Subcutaneous abdominal adipose tissue (tissue), 5 donors: Measurements from ENCODE around the gene TUBB4B.
A peak's percentile ranks its signal among the peaks of the same experiment; 100 is the strongest.
"Not testable (repeated sequence)": the region's sequence is repeated elsewhere in the genome, so short reads cannot be mapped to it uniquely, and the experiment has no call there.

Experiments
- H3K27ac ChIP-seq: one replicate; pipeline ENCODE4 v1.7.0; 2013; ENCODE audit warnings: low read depth, mild to moderate bottlenecking, inconsistent platforms, low read length, moderate library complexity
- H3K27me3 ChIP-seq, 5 donors: one replicate each; pipeline ENCODE4 v1.7.0; 2013; ENCODE audit warnings: low read length in 5 of 5, inconsistent platforms in 1 of 5; ENCODE audit not compliant: control insufficient read depth in 5 of 5, insufficient read depth in 4 of 5
- H3K36me3 ChIP-seq, 5 donors: one replicate each; pipeline ENCODE4 v1.7.0; 2013; ENCODE audit warnings: low read length in 5 of 5; ENCODE audit not compliant: control insufficient read depth in 5 of 5, insufficient read depth in 5 of 5
- H3K4me1 ChIP-seq, 5 donors: one replicate each; pipeline ENCODE4 v1.7.0; 2013; ENCODE audit warnings: low read length in 5 of 5, mild to moderate bottlenecking in 3 of 5, moderate library complexity in 1 of 5; ENCODE audit not compliant: control insufficient read depth in 5 of 5, insufficient read depth in 5 of 5
- H3K4me3 ChIP-seq, 5 donors: one replicate each; pipeline ENCODE4 v1.7.0; 2013; ENCODE audit warnings: low read length in 5 of 5, low read depth in 1 of 5
- H3K9ac ChIP-seq, 5 donors: one replicate each; pipeline ENCODE4 v1.7.0; 2013; ENCODE audit warnings: low read length in 5 of 5, mild to moderate bottlenecking in 4 of 5, moderate library complexity in 3 of 5
- H3K9me3 ChIP-seq, 5 donors: one replicate each; pipeline ENCODE4 v1.7.0; 2013; ENCODE audit warnings: low read length in 5 of 5; ENCODE audit not compliant: control insufficient read depth in 5 of 5
- donor health status: healthy.
- donor health status: healthy.
- donor health status: healthy.
- donor health status: healthy.
- donor health status: healthy.

Gene TUBB4B

DNA sequence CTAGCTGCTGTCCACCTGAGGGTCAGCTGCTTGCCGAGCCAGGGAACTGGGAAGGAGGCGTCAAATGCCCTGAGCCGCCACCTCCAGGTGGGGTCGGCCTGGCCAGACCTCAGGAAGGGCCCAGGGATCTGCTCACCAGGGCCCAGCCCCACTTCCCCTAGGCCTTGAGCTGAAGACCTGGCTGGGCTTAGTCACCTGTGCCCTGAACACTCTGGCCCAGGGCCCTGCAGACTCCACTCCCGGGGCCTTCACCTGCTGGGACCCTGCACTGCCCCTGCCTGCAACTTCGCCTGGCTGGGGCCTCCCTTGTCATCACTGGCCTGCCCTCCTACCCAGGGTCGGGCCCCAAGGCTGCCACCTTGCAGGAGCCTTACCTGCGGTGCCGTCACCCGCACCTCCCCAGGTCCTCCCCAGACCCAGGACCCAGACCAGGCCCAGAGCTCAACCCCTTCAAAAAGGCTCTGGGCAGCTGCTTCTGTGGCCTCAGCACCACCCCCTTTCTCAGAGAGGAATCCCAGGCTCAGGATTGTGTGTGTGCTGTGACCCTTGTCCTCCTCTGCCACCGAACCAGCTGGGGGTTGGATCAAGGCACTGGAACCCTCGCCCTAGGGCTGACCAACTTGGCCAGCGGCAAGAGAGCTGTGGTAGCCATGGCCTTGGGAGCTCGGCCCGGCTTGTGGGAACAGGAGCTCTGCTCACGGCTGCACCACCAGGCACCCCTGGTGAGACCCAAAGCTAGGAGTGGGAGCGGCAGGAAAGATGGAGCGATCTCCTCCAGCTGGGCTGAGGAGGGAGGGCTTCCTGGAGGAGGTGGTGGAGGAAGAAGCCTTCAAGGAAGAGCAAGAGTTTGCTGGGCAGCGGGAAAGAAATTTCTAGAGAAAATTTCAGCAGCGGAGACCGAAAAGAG, 12.9 kb downstream of the TUBB4B start:
- H3K9me3 ChIP-seq: no peaks in the 10 kb centered on the region
- H3K27me3 ChIP-seq: no peaks in the 10 kb centered on the region
- peak overlapping the region; percentile 62 for H3K27ac ChIP-seq
- peaks cover 0 to 15% (median 13%) of the 10 kb centered on the region in 5 donors for H3K36me3 ChIP-seq
- H3K4me1 ChIP-seq: peaks cover 7 to 45% (median 38%) of the 10 kb centered on the region in 5 donors
- H3K4me3 ChIP-seq: peak overlapping the region; percentile 50 to 95 (median 81)
- peak overlapping the region in 4 of 5 donors; percentile 68 to 85 (median 80) for H3K9ac ChIP-seq

- Histone ChIP-seq H3K27me3 (no peaks in the 10 kb centered on the region), H3K9ac (peak within 1 kb of the TSS; percentile 28 to 94 (median 83)), H3K4me1 (peaks cover 7 to 45% (median 38%) of the 10 kb centered on the region in 5 donors), H3K27ac (peak within 1 kb of the TSS; percentile 62), H3K36me3 (peaks cover 0 to 19% (median 17%) of the 10 kb centered on the region in 5 donors), H3K9me3 (no peaks in the 10 kb centered on the region), H3K4me3 (peak within 1 kb of the TSS; percentile 81 to 98 (median 91))
Measured at GRCh38 chr9:137254624-137255447, 13.7 kb downstream of the TUBB4B start, which contains the start of gene NELFB. Gene NELFB, plus strand, starts transcription at chr9:137255327.

GRCh38 chr9:137255448-137256114, 14.5 kb downstream of the TUBB4B start:
- H3K4me3 ChIP-seq: peak overlapping the region; percentile 81 to 98 (median 91)
- no peaks in the 10 kb centered on the region for H3K27me3 ChIP-seq
- peaks cover 0 to 19% (median 17%) of the 10 kb centered on the region in 5 donors for H3K36me3 ChIP-seq
- no peaks in the 10 kb centered on the region for H3K9me3 ChIP-seq
- peak overlapping the region; percentile 28 to 94 (median 83) for H3K9ac ChIP-seq
- H3K27ac ChIP-seq: peak overlapping the region; percentile 54
- H3K4me1 ChIP-seq: peaks cover 7 to 37% (median 32%) of the 10 kb centered on the region in 5 donors

GRCh38 chr9:137256362-137256761, 15.3 kb downstream of the TUBB4B start:
- H3K36me3 ChIP-seq: peaks cover 0 to 19% (median 17%) of the 10 kb centered on the region in 5 donors
- H3K27ac ChIP-seq: no peak overlapping the region
- peak overlapping the region in 2 of 5 donors; percentile 88 to 94 for H3K9ac ChIP-seq
- H3K4me3 ChIP-seq: peak overlapping the region; percentile 81 to 98 (median 91)
- no peaks in the 10 kb centered on the region for H3K9me3 ChIP-seq
- peaks cover 7 to 32% (median 30%) of the 10 kb centered on the region in 5 donors for H3K4me1 ChIP-seq
- H3K27me3 ChIP-seq: no peaks in the 10 kb centered on the region

GRCh38 chr9:137256856-137257255, 15.8 kb downstream of the TUBB4B start:
- H3K27ac ChIP-seq: no peak overlapping the region
- peak overlapping the region in 3 of 5 donors; percentile 26 to 94 (median 39) for H3K9ac ChIP-seq
- no peaks in the 10 kb centered on the region for H3K27me3 ChIP-seq
- peaks cover 7 to 32% (median 30%) of the 10 kb centered on the region in 5 donors for H3K4me1 ChIP-seq
- peaks cover 0 to 19% (median 17%) of the 10 kb centered on the region in 5 donors for H3K36me3 ChIP-seq
- peak overlapping the region in 4 of 5 donors; percentile 81 to 95 (median 87) for H3K4me3 ChIP-seq
- H3K9me3 ChIP-seq: no peaks in the 10 kb centered on the region

GRCh38 chr9:137262173-137262908, 21.3 kb downstream of the TUBB4B start:
- not testable (repeated sequence) for H3K4me3 ChIP-seq, H3K9me3 ChIP-seq, H3K27me3 ChIP-seq, H3K27ac ChIP-seq, H3K4me1 ChIP-seq, H3K9ac ChIP-seq
- peaks cover 0 to 46% (median 43%) of the 10 kb centered on the region in 5 donors for H3K36me3 ChIP-seq

DNA sequence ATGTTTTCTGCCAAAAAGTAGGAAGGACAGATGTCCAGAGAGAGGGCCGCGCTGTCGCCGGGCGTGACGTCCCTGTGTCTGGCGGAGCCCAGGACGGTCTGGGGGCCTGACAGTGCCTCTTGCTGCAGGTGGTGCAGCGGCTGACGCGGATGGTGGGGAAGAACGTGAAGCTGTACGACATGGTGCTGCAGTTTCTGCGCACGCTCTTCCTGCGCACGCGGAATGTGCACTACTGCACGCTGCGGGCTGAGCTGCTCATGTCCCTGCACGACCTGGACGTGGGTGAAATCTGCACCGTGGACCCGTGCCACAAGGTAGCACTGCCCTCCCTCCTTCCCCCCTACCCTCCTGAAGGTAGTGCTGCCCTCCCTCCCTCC, 21.8 kb downstream of the TUBB4B start:
- peaks cover 0 to 2% (median 2%) of the 10 kb centered on the region in 5 donors for H3K4me1 ChIP-seq
- no peaks in the 10 kb centered on the region for H3K9me3 ChIP-seq
- no peaks in the 10 kb centered on the region for H3K27me3 ChIP-seq
- H3K4me3 ChIP-seq: no peak overlapping the region
- peaks cover 0 to 51% (median 45%) of the 10 kb centered on the region in 5 donors for H3K36me3 ChIP-seq
- H3K27ac ChIP-seq: no peak overlapping the region
- no peak overlapping the region for H3K9ac ChIP-seq

DNA sequence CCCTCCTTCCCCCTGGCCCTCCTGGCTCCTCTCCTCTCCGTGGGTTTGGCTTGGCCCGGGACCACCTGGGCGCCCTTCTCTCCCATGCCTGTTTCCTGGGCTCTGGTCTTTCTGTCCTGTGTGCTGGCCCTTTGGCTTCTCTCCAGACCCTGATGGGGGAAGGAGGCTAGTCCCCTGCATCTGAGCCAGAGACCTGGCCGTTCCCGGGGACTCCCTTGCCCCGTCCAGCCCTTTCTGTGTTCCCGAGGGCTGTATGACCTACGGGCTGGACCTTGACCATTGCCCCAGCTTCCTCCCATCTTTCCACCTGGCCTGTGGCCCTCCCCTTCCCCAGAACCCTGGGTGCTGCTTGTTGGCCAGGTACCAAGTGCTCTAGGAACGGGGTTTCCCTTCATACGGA, 22.4 kb downstream of the TUBB4B start:
- peaks cover 0 to 56% (median 46%) of the 10 kb centered on the region in 5 donors for H3K36me3 ChIP-seq
- no peak overlapping the region for H3K27ac ChIP-seq
- no peaks in the 10 kb centered on the region for H3K27me3 ChIP-seq
- peaks cover 0 to 8% (median 4%) of the 10 kb centered on the region in 5 donors for H3K4me1 ChIP-seq
- H3K4me3 ChIP-seq: no peak overlapping the region
- no peaks in the 10 kb centered on the region for H3K9me3 ChIP-seq
- H3K9ac ChIP-seq: no peak overlapping the region

- no peak overlapping the region for H3K27ac ChIP-seq
- H3K4me1 ChIP-seq: peaks cover 3 to 14% (median 9%) of the 10 kb centered on the region in 5 donors
- H3K9me3 ChIP-seq: no peaks in the 10 kb centered on the region
- no peak overlapping the region for H3K9ac ChIP-seq
- no peak overlapping the region for H3K4me3 ChIP-seq
- peaks cover 0 to 57% (median 46%) of the 10 kb centered on the region in 5 donors for H3K36me3 ChIP-seq
- H3K27me3 ChIP-seq: no peaks in the 10 kb centered on the region
Measured at GRCh38 chr9:137264067-137264466, 23.0 kb downstream of the TUBB4B start.
